Activated B cell treated with CpG ODN at 0.5 μM for 24 hours (primary cell): ENCODE data around the gene ADAM12. TPM values are rescaled to one million over a fixed set of nuclear protein-coding genes. Genes with fewer than 3 reads are reported as not detected.

Experiments
- ATAC-seq: fragments of 200-7000 bp; cut with Tn5 transposase; one replicate; pipeline ENCODE4 v1.10.0; 2021; ENCODE audit warnings: low read depth, mild to moderate bottlenecking, moderate library complexity
- CTCF ChIA-PET: fragments of 350-600 bp; sonication (Branson Sonifier 250); formaldehyde crosslinking; loops from one replicate; lab custom pipeline; 2021; ENCODE audit warnings: antibody characterized with exemption; lab: Charles Lee
- POLR2A ChIA-PET: fragments of 350-600 bp; sonication (Branson Sonifier 250); formaldehyde crosslinking; loops from one replicate; lab custom pipeline; 2021; ENCODE audit warnings: antibody characterized with exemption; lab: Charles Lee
- DNase-seq: peaks from one replicate; pipeline ENCODE4 v3.0.0; 2022
- H3K27ac Mint-ChIP-seq: one replicate; pipeline ENCODE4 v1.8.0; 2020; ENCODE audit warnings: mixed read lengths
- H3K27me3 Mint-ChIP-seq: one replicate; pipeline ENCODE4 v1.8.0; 2021; ENCODE audit warnings: mixed read lengths
- H3K36me3 Mint-ChIP-seq: one replicate; pipeline ENCODE4 v1.8.0; 2021; ENCODE audit warnings: low read depth, mixed read lengths
- H3K4me1 Mint-ChIP-seq: one replicate; pipeline ENCODE4 v1.8.0; 2021; ENCODE audit warnings: mixed read lengths
- H3K4me3 Mint-ChIP-seq: one replicate; pipeline ENCODE4 v1.8.0; 2020; ENCODE audit warnings: mild to moderate bottlenecking, mixed read lengths
- H3K9me3 Mint-ChIP-seq: one replicate; pipeline ENCODE4 v1.8.0; 2020; ENCODE audit warnings: mixed read lengths
- intact Hi-C: fragments of 100-400 bp; cut with micrococcal nuclease; formaldehyde crosslinking; loops from one replicate; pipeline ENCODE4 v1.15.1; 2024
- total RNA-seq: library from RNA; stranded (reverse); gene quantifications from 2 replicates; pipeline ENCODE4 v1.2.3, GENCODE V29; 2022
- TF ChIP-seq, protein P1 (sequence below): fragments of 200-600 bp; IDR thresholded peaks from one replicate; pipeline ENCODE4 v1.8.0; 2022; ENCODE audit warnings: antibody characterized with exemption, mild to moderate bottlenecking

ADAM12 gene
- total RNA-seq, 1 donor from 2014 or later: 0.84 TPM

DNA sequence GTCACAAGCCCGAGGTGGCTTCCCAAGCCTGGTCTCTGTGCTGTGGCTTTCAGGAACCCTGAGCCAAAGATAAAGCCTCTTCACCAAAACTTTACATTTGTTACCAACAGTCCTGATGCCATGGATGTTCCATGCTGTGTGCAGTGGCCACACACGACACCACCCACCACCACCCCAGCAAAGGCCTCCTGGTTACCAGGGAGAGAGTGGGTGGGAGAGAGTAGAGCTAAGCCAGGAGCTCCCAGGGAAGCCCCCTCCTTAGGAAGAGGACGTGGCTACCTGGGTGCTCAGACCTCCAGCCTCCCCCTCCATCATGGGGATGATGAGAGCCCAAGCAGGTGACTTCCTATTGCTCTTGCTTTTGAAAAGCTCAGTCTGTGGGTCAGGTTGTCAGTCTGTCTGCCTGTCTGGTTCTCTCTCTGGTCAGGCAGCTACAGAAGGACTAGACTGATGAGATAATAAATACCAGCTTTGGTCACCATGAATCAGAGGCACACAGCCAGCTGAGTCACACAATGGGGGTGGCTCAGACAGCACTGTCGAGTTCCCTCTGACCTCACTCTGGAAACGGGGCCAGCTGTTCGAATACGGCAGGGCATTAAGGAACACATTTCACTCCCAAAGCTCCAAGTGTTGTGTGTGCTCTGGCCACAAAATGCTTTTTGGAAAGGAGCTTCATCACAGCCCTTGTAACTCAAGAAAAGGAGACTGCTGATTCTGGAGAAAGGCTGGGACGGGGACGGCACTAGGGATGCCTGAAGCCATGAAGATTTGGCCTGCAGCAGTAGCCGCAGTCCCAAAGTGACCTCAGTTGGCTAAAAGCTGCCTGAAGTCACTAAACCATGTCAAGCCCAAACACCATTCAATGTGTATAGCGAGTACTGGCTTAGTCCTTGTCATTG, 325.9 kb downstream of the ADAM12 start:
- TF ChIP-seq, protein P1, sequence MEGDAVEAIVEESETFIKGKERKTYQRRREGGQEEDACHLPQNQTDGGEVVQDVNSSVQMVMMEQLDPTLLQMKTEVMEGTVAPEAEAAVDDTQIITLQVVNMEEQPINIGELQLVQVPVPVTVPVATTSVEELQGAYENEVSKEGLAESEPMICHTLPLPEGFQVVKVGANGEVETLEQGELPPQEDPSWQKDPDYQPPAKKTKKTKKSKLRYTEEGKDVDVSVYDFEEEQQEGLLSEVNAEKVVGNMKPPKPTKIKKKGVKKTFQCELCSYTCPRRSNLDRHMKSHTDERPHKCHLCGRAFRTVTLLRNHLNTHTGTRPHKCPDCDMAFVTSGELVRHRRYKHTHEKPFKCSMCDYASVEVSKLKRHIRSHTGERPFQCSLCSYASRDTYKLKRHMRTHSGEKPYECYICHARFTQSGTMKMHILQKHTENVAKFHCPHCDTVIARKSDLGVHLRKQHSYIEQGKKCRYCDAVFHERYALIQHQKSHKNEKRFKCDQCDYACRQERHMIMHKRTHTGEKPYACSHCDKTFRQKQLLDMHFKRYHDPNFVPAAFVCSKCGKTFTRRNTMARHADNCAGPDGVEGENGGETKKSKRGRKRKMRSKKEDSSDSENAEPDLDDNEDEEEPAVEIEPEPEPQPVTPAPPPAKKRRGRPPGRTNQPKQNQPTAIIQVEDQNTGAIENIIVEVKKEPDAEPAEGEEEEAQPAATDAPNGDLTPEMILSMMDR: no peak
- ATAC-seq (no peak), DNase-seq (no peak)
- intact Hi-C loops: no loop called here
- H3K9me3 Mint-ChIP-seq: no peaks in the 10 kb centered on the region
- peaks cover 5% of the 10 kb centered on the region for H3K4me1 Mint-ChIP-seq
- H3K27ac Mint-ChIP-seq: no peak overlapping the region
- POLR2A ChIA-PET: interaction anchor here (0.5 kb wide), 1 partner anchor 16 kb away, joined by 8 read pairs; no protein-coding TSS in a partner anchor
- no peaks in the 10 kb centered on the region for H3K36me3 Mint-ChIP-seq
- no peak overlapping the region for H3K4me3 Mint-ChIP-seq
- H3K27me3 Mint-ChIP-seq: no peaks in the 10 kb centered on the region
- CTCF ChIA-PET: interaction anchor here (1.5 kb wide), 1 partner anchor 80 kb away, joined by 5 read pairs; no protein-coding TSS in a partner anchor

DNA sequence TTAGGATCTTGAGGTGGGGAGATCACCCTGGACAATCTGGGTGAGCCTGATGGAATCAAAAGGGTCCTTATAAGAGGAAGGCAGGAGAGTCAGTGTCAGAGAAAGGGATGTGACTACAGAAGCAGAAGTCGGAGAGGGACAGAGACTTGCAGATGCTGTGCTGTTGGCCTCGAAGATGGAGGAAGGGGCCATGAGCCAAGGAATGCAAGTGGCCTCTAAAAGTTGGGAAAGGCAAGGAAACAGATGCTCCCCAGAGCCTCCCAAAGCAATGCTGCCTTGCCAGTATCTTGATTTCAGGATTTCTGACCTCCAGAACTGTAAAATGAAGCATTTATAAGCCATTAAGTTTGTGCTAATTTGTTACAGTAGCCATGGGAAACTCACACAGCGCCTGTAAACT, 326.8 kb downstream of the ADAM12 start:
- ChIA-PET POLR2A (no interaction called here), CTCF (no interaction called here)
- Mint-ChIP-seq H3K4me3 (no peak overlapping the region), H3K9me3 (no peaks in the 10 kb centered on the region), H3K27me3 (no peaks in the 10 kb centered on the region), H3K27ac (no peak overlapping the region), H3K36me3 (no peaks in the 10 kb centered on the region), H3K4me1 (peaks cover 5% of the 10 kb centered on the region)
- no peak for DNase-seq
- intact Hi-C loops: no loop called here
- TF ChIP-seq, protein P1: no peak
- ATAC-seq: no peak

DNA sequence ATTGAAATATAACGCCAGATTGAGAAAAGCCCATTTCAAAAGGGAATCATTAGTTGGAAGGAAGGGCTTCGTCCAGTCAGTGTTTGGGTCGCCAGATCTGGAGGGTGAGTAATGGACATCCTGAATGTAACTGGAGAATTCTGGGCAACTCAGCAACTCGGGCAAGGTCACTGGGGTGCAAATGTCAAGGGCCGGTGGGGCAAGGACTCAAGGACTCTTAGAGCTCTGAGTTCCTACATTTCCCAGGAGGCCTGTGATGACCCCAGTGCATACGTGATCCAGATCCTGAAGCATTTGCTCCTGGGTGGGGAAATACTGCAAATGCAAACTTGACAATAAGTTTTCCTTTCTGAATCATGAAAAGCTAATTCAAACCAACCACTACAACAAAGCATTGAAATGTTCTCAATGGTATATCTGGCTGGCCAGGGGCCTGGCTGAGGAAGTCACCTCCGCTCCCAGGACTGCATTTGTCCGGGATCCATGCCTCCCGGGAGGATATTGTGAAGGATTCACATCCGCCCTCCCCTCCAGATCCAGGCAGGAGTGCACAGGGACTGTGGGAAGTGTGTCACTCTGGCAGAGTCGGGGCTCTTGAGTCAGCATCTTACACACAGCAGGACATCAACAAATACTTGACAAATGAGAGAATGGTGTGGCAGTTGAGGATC, 327.9 kb downstream of the ADAM12 start:
- peaks cover 5% of the 10 kb centered on the region for H3K4me1 Mint-ChIP-seq
- intact Hi-C loops: no loop called here
- TF ChIP-seq, protein P1: no peak

DNA sequence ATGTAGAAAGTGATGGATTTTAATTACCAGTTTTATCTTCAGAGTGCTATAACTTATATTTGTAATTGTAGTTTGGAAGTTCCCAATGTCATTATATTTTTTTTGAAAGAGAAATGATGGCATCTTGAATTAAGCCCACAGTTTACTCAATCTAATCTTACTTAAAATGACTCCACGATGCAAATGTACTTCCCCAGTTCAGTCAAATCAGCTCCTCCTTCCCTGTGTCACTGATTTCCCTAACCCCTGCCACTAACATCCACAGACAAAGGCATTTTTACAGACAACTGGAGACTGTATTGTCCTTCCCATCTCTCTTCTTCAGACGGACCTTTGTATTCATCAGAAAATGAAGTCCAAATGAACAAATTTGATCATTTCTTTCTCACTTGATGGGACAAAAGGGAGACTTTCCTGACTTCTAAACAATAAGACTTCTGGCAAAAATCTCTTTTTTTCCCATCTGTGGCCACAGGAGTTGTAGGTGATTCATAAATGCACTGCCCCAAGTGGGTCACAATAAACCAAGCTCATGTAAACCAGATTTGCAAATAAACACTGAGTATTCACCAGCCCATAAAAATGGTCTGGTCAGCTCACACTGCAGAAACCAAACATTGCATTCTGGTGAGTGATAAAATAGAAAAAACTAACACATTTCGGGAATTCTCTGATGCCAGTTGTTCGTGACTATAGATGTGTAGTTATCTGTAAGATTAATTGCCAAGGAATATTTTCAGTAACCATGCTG, 329.0 kb downstream of the ADAM12 start:
- H3K9me3 Mint-ChIP-seq: no peaks in the 10 kb centered on the region
- H3K4me1 Mint-ChIP-seq: peaks cover 5% of the 10 kb centered on the region
- TF ChIP-seq, protein P1: no peak
- no peak overlapping the region for H3K27ac Mint-ChIP-seq
- no peaks in the 10 kb centered on the region for H3K36me3 Mint-ChIP-seq
- no peak for DNase-seq
- ChIA-PET POLR2A (interaction anchor here (0.8 kb wide), 1 partner anchor 21 kb away, joined by 6 read pairs; no protein-coding TSS in a partner anchor), CTCF (interaction anchor here (1.4 kb wide), 1 partner anchor 39 kb away, joined by 3 read pairs; no protein-coding TSS in a partner anchor)
- peaks cover 6% of the 10 kb centered on the region for H3K27me3 Mint-ChIP-seq
- no peak for ATAC-seq
- intact Hi-C loops: no loop called here
- H3K4me3 Mint-ChIP-seq: no peak overlapping the region

More for the DNA sequence above, 327.9 kb downstream of the ADAM12 start:
- DNase-seq (no peak), ATAC-seq (no peak)
- H3K27me3 Mint-ChIP-seq: peaks cover 3% of the 10 kb centered on the region
- no peaks in the 10 kb centered on the region for H3K36me3 Mint-ChIP-seq
- POLR2A ChIA-PET: interaction anchor here (1.0 kb wide), 1 partner anchor 8 kb away, joined by 3 read pairs; no protein-coding TSS in a partner anchor
- no peak overlapping the region for H3K4me3 Mint-ChIP-seq
- no peak overlapping the region for H3K27ac Mint-ChIP-seq
- CTCF ChIA-PET: interaction anchor here (1.4 kb wide), 1 partner anchor 37 kb away, joined by 3 read pairs; no protein-coding TSS in a partner anchor
- H3K9me3 Mint-ChIP-seq: no peaks in the 10 kb centered on the region
